Epithelial cell of proximal tubule (primary cell): ENCODE data around the gene SYT17. TPM values are rescaled to one million over a fixed set of nuclear protein-coding genes. Genes with fewer than 3 reads are reported as not detected.
"Not testable (repeated sequence)": the region's sequence is repeated elsewhere in the genome, so short reads cannot be mapped to it uniquely, and the experiment has no call there.

Source experiments
- DNase-seq: peaks from one replicate; pipeline ENCODE4 v3.0.0-alpha.2; 2011; ENCODE audit warnings: low read depth
- H3K4me3 ChIP-seq: 2 replicates; pipeline ENCODE4 v1.5.1; 2011; ENCODE audit warnings: low read depth, mild to moderate bottlenecking, low read length
- total RNA-seq: library from RNA; depleted of rRNA; stranded (reverse); fragments of >200 nt; gene quantifications from 2 replicates; pipeline ENCODE4 v1.2.3, GENCODE V29; 2015
- TF ChIP-seq, protein P1 (sequence below): conservative IDR thresholded peaks from 2 replicates; pipeline ENCODE4 v1.5.1; 2012; ENCODE audit warnings: low read depth, mild to moderate bottlenecking, low read length

The SYT17 gene
- total RNA-seq, 1 donor from 2014 or later: 1.2 TPM

DNA sequence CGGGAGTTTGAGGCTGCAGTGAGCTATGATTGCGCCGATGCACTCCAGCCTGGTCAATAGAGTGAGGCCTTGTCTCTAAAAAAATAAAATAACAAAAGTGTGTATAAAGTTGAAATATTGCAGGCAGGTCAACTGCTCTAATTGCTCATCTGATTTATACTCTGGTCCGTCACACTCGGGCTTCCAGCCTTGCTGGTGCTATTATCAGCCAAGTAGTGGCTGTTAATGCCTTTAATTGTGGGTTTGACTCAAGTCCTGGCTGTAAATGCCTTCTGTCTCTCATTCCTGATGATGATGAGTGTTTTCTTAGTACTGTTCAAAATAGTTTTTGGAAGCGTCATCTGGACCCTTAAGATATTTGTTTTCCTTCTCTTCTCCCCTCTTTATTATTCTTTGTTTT, 18.4 kb downstream of the SYT17 start:
- H3K4me3 ChIP-seq: no peak overlapping the region
- TF ChIP-seq, protein P1, sequence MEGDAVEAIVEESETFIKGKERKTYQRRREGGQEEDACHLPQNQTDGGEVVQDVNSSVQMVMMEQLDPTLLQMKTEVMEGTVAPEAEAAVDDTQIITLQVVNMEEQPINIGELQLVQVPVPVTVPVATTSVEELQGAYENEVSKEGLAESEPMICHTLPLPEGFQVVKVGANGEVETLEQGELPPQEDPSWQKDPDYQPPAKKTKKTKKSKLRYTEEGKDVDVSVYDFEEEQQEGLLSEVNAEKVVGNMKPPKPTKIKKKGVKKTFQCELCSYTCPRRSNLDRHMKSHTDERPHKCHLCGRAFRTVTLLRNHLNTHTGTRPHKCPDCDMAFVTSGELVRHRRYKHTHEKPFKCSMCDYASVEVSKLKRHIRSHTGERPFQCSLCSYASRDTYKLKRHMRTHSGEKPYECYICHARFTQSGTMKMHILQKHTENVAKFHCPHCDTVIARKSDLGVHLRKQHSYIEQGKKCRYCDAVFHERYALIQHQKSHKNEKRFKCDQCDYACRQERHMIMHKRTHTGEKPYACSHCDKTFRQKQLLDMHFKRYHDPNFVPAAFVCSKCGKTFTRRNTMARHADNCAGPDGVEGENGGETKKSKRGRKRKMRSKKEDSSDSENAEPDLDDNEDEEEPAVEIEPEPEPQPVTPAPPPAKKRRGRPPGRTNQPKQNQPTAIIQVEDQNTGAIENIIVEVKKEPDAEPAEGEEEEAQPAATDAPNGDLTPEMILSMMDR: no peak
- DNase-seq: no peak

DNA sequence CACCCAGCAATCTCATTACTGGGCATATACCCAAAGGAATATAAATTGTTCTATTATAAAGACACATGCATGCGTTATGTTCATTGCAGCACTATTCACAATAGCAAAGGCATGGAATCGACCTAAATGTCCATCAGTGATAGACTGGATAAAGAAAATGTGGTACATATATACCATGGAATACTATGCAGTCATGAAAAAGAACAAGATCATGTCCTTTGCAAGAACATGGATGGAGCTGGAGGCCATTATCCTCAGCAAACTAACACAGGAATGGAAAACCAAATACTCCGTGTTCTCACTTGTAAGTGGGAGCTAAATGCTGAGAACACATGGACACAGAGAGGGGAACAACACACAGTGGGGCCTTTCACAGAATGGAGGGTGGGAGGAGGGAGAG, 19.9 kb downstream of the SYT17 start:
- not testable (repeated sequence) for DNase-seq, H3K4me3 ChIP-seq

DNA sequence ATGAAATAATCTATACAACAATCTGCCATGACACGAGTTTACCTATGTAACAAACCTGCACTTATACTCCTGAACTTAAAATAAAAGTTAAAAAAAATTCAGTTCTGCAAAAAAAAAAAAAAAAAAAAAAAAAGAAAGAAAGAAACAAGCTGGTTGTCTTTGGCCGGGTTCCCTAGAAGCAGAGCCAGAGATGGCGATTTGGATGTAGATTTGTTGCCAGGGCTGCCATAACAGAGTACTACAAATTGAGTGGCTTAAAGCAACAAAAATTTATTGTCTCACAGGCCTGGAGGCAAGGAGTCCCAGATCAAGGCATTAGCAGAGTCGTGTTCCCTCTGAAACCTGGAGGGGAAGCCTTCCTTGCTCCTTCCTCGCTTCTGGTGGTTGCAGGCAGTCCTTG, 20.4 kb downstream of the SYT17 start:
- no peak for DNase-seq
- TF ChIP-seq, protein P1: no peak
- H3K4me3 ChIP-seq: no peak overlapping the region

DNA sequence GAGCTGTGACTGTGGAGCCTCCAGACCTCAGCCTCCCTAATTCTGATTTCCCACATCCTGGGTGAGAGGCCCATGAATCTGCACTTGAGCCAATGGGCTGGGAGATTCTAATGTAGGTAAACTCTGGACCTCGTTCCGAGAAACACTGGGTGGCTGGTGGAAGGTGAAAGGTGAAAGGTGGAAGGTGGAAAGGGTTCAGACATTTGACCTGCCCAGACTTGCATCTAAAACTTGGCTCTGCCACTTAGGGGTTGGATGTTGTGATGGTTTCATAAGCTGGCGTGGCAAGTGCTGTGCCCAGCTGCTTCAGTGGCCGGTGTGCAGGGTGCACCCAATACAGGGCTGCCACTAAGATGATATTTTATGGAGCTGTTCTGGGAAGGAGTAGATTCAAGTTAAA, 24.8 kb downstream of the SYT17 start:
- TF ChIP-seq, protein P1: no peak
- no peak for DNase-seq
- H3K4me3 ChIP-seq: no peak overlapping the region

DNA sequence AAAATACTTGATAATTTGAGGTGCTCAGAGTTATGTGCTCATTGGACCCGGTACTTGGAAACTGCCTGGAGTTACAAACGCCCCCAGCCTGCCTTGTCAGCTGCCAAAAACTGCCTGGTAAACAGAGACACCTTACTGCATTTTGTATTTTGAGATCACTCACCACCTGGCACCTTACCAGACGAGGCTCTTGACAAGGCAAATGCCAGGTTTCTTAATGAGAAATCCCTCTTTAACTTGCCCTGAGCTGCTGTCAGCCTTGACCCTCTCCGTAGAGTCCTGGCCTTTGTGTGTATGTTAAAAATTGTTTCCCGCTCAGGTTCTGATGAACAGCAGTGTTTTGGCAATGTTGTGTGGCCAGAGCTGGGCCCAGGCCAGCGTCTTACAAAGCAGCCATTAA, 28.8 kb downstream of the SYT17 start:
- H3K4me3 ChIP-seq: no peak overlapping the region
- DNase-seq: no peak
- TF ChIP-seq, protein P1: no peak

DNA sequence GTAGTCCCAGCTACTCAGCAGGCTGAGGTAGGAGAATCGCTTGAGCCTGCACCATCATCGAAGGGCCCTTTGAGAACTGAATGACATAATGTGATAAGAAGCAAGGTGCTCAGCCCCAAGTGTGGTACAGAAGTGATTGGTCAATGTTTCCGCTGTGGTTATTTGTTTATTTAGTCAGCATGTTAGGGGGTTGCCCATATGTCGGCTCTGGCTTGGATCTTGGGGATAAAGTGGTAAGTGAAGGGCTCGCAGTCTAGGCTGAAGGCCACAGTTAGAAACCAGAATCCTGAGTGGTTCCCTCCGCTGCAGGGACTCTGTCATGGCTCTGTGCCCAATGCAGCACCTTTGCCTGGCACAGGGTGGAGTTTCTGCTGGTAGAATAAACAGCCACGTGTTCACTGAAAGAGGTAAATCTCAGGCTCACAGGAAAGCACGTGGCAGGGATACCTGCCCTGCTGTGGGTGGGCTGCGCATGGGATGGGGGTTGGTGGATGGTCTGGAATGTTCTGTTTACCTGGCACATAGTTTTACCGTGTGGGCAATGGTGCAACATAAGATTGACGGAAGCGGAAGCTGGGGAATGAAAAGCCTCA, 35.4 kb downstream of the SYT17 start:
- no peak overlapping the region for H3K4me3 ChIP-seq
- no peak for DNase-seq
- TF ChIP-seq, protein P1: no peak

DNA sequence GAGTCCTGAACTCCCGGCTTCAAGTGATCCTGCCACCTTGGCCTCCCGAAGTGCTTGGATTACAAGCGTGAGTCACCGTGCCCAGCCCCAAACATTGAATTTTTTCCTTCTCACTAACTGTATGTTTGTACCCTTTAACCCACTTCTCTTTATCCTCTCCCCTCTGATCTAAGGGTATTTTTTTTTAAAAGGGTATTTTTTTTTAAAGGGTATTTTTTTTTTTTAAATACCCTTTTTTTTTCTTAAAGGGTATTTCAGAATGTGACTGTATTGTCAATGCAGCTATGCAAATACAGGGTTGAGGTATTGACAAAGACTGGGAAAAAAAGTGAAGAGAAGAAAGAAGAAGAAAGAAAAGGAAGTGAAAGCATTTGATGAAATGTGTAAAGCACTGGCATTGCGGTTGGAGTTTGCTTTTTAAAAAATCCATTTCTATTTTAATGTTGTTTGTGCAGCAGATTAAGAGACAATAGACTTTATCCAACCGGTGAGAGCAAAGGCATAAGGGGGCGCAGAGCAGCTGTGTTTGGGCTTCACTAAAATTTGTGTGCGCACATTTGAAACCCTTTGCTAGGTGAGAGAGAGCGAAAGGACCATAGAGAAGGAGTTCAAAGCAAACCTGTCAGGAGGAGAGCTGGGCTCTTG, 42.4 kb downstream of the SYT17 start:
- no peak overlapping the region for H3K4me3 ChIP-seq
- DNase-seq: no peak
- TF ChIP-seq, protein P1: no peak
